WTC11 (cell line): ENCODE data around the gene TCF7L2. TPM values are rescaled to one million over a fixed set of nuclear protein-coding genes. Genes with fewer than 3 reads are reported as not detected.

Experiments used
- ATAC-seq: fragments of 200-7000 bp; cut with Tn5 transposase; 2 replicates; pipeline ENCODE4 v1.10.0; 2021; ENCODE audit warnings: mild to moderate bottlenecking, moderate library complexity
- CTCF ChIA-PET: fragments of 300-600 bp; sonication (Branson Sonifier 250); formaldehyde crosslinking; loops from one replicate; lab custom pipeline; 2021; ENCODE audit warnings: antibody characterized with exemption; lab: Charles Lee
- POLR2A ChIA-PET: fragments of 350-600 bp; sonication (Branson Sonifier 250); formaldehyde crosslinking; loops from one replicate; lab custom pipeline; 2021; ENCODE audit warnings: antibody characterized with exemption; lab: Charles Lee
- DNase-seq: peaks from one replicate; pipeline ENCODE4 v3.0.0; 2021; ENCODE audit warnings: low spot score
- H3K27ac Mint-ChIP-seq: 2 replicates; pipeline ENCODE4 v1.8.0; 2021; ENCODE audit warnings: mixed read lengths
- H3K27me3 Mint-ChIP-seq: 2 replicates; pipeline ENCODE4 v1.8.0; 2021; ENCODE audit warnings: low read depth, mild to moderate bottlenecking, moderate library complexity, mixed read lengths
- H3K36me3 Mint-ChIP-seq: 2 replicates; pipeline ENCODE4 v1.8.0; 2021; ENCODE audit warnings: mixed read lengths
- H3K4me1 Mint-ChIP-seq: 2 replicates; pipeline ENCODE4 v1.8.0; 2022; ENCODE audit warnings: mixed read lengths
- H3K4me3 Mint-ChIP-seq: 2 replicates; pipeline ENCODE4 v1.8.0; 2021; ENCODE audit warnings: mild to moderate bottlenecking, moderate library complexity, mixed read lengths
- H3K9me3 Mint-ChIP-seq: 2 replicates; pipeline ENCODE4 v1.8.0; 2021; ENCODE audit warnings: mixed read lengths
- CBFB ChIP-seq: sonication (generic); formaldehyde crosslinking; IDR thresholded peaks from 2 replicates; pipeline ENCODE4 v1.8.1; 2022; ENCODE audit warnings: mild to moderate bottlenecking, low read depth, missing genetic modification reagents
- CREM ChIP-seq: sonication (generic); formaldehyde crosslinking; IDR thresholded peaks from 2 replicates; pipeline ENCODE4 v1.8.1; 2022; ENCODE audit warnings: mild to moderate bottlenecking, missing genetic modification reagents, moderate library complexity
- EMX1 ChIP-seq: fragments of 250-450 bp; sonication (Bioruptor Pico); IDR thresholded peaks from 2 replicates; pipeline ENCODE4 v1.8.0; 2021; ENCODE audit warnings: mild to moderate bottlenecking
- FOXJ3 ChIP-seq: sonication (generic); formaldehyde crosslinking; IDR thresholded peaks from 2 replicates; pipeline ENCODE4 v1.9.0; 2021; ENCODE audit warnings: missing genetic modification reagents, mild to moderate bottlenecking, borderline replicate concordance
- FOXK1 ChIP-seq: sonication (generic); formaldehyde crosslinking; IDR thresholded peaks from 2 replicates; pipeline ENCODE4 v1.8.0; 2022; ENCODE audit warnings: mild to moderate bottlenecking, moderate library complexity, missing genetic modification reagents
- FOXP1 ChIP-seq: sonication (generic); formaldehyde crosslinking; IDR thresholded peaks from 2 replicates; pipeline ENCODE4 v1.8.0; 2022; ENCODE audit warnings: missing genetic modification reagents, mild to moderate bottlenecking, moderate library complexity, borderline replicate concordance
- GABPB1 ChIP-seq: sonication (generic); formaldehyde crosslinking; IDR thresholded peaks from 2 replicates; pipeline ENCODE4 v1.8.1; 2023; ENCODE audit warnings: mild to moderate bottlenecking, missing genetic modification reagents
- HMGA2 ChIP-seq: fragments of 250-450 bp; sonication (Bioruptor Pico); IDR thresholded peaks from 2 replicates; pipeline ENCODE4 v1.4.0; 2021; ENCODE audit warnings: mild to moderate bottlenecking, moderate library complexity
- JAZF1 ChIP-seq: fragments of 250-450 bp; sonication (Bioruptor Pico); IDR thresholded peaks from 2 replicates; pipeline ENCODE4 v1.9.0; 2021; ENCODE audit warnings: moderate library complexity, mild to moderate bottlenecking, inconsistent platforms
- KAT7 ChIP-seq: sonication (generic); formaldehyde crosslinking; IDR thresholded peaks from 2 replicates; pipeline ENCODE4 v1.8.1; 2023; ENCODE audit warnings: missing genetic modification reagents, mild to moderate bottlenecking, borderline replicate concordance
- MXD4 ChIP-seq: fragments of 250-450 bp; sonication (Bioruptor Pico); IDR thresholded peaks from 2 replicates; pipeline ENCODE4 v1.8.0; 2021; ENCODE audit warnings: mild to moderate bottlenecking, moderate library complexity, borderline replicate concordance
- NFATC4 ChIP-seq: fragments of 250-450 bp; sonication (Bioruptor Pico); IDR thresholded peaks from 2 replicates; pipeline ENCODE4 v1.9.0; 2021; ENCODE audit warnings: mild to moderate bottlenecking
- NR1H2 ChIP-seq: sonication (generic); formaldehyde crosslinking; IDR thresholded peaks from 2 replicates; pipeline ENCODE4 v1.9.0; 2021; ENCODE audit warnings: mild to moderate bottlenecking, moderate library complexity, missing genetic modification reagents
- NR2C2 ChIP-seq: sonication (generic); formaldehyde crosslinking; IDR thresholded peaks from 2 replicates; pipeline ENCODE4 v1.8.0; 2022; ENCODE audit warnings: mild to moderate bottlenecking, missing genetic modification reagents
- OVOL2 ChIP-seq: fragments of 250-450 bp; sonication (Bioruptor Pico); IDR thresholded peaks from 2 replicates; pipeline ENCODE4 v1.9.0; 2021; ENCODE audit warnings: mild to moderate bottlenecking, borderline replicate concordance
- PRRX2 ChIP-seq: fragments of 250-450 bp; sonication (Bioruptor Pico); IDR thresholded peaks from 2 replicates; pipeline ENCODE4 v1.8.0; 2021; ENCODE audit warnings: mild to moderate bottlenecking
- RORB ChIP-seq: fragments of 250-450 bp; sonication (Bioruptor Pico); IDR thresholded peaks from 2 replicates; pipeline ENCODE4 v1.9.0; 2021; ENCODE audit warnings: mild to moderate bottlenecking
- ZNF121 ChIP-seq: sonication (generic); formaldehyde crosslinking; IDR thresholded peaks from 2 replicates; pipeline ENCODE4 v1.8.0; 2023; ENCODE audit warnings: missing genetic modification reagents
- ZNF317 ChIP-seq: sonication (generic); formaldehyde crosslinking; IDR thresholded peaks from 2 replicates; pipeline ENCODE4 v1.8.1; 2023; ENCODE audit warnings: low read depth, mild to moderate bottlenecking, moderate library complexity, missing genetic modification reagents, borderline replicate concordance
- ZNF416 ChIP-seq: fragments of 250-450 bp; sonication (Bioruptor Pico); IDR thresholded peaks from 2 replicates; pipeline ENCODE4 v1.9.0; 2021; ENCODE audit warnings: mild to moderate bottlenecking, inconsistent platforms
- ZNF671 ChIP-seq: fragments of 250-450 bp; sonication (Bioruptor Pico); IDR thresholded peaks from 2 replicates; pipeline ENCODE4 v1.8.0; 2021; ENCODE audit warnings: mild to moderate bottlenecking
- total RNA-seq: library from RNA; stranded (reverse); gene quantifications from 3 replicates; pipeline ENCODE4 v1.2.3, GENCODE V29; 2021
- TF ChIP-seq, protein P1 (sequence below): sonication (generic); formaldehyde crosslinking; IDR thresholded peaks from 2 replicates; pipeline ENCODE4 v1.8.0; 2022; ENCODE audit warnings: mild to moderate bottlenecking, missing genetic modification reagents
- TF ChIP-seq, protein P2 (sequence below): sonication (generic); formaldehyde crosslinking; IDR thresholded peaks from 2 replicates; pipeline ENCODE4 v1.8.1; 2022; ENCODE audit warnings: mild to moderate bottlenecking, moderate library complexity, missing genetic modification reagents
- TF ChIP-seq, protein P3 (sequence below): sonication (generic); formaldehyde crosslinking; IDR thresholded peaks from 2 replicates; pipeline ENCODE4 v1.8.1; 2022; ENCODE audit warnings: low read depth, mild to moderate bottlenecking, moderate library complexity, missing genetic modification reagents, borderline replicate concordance
- TF ChIP-seq, protein P4 (sequence below): sonication (generic); formaldehyde crosslinking; IDR thresholded peaks from 2 replicates; pipeline ENCODE4 v1.8.1; 2023; ENCODE audit warnings: mild to moderate bottlenecking, missing genetic modification reagents, moderate library complexity
- TF ChIP-seq, protein P5 (sequence below): sonication (generic); formaldehyde crosslinking; IDR thresholded peaks from 2 replicates; pipeline ENCODE4 v1.8.1; 2022; ENCODE audit warnings: missing genetic modification reagents, borderline replicate concordance
- TF ChIP-seq, protein P6 (sequence below): sonication (generic); formaldehyde crosslinking; IDR thresholded peaks from 2 replicates; pipeline ENCODE4 v1.8.0; 2023; ENCODE audit warnings: missing genetic modification reagents
- TF ChIP-seq, protein P7 (sequence below): fragments of 250-450 bp; sonication (Bioruptor Pico); IDR thresholded peaks from 2 replicates; pipeline ENCODE4 v1.9.0; 2021; ENCODE audit warnings: mild to moderate bottlenecking

Gene TCF7L2
- total RNA-seq, 1 experiment from 2014 or later = 44.5 TPM

DNA sequence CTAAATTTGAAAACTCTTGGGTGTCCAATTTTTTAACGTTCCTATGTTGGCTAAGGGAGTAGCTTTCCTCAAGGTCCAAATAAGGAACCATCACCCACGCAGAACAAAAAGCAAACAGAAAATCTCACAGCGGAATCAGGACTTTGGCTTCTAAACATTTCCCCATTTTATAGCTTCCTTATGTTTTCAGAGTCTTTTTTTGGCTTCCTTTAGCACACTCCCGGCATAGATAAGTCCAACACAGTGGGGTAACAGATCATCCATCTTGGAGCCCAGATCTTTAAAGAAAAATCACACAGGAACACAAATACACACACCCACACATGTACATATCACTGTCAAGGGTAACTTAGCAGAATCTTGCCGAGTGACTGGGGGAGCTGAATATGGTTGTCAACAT lies 4.2 kb upstream of the TCF7L2 start (continued):
- TF ChIP-seq, protein P1, sequence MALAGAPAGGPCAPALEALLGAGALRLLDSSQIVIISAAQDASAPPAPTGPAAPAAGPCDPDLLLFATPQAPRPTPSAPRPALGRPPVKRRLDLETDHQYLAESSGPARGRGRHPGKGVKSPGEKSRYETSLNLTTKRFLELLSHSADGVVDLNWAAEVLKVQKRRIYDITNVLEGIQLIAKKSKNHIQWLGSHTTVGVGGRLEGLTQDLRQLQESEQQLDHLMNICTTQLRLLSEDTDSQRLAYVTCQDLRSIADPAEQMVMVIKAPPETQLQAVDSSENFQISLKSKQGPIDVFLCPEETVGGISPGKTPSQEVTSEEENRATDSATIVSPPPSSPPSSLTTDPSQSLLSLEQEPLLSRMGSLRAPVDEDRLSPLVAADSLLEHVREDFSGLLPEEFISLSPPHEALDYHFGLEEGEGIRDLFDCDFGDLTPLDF (CRISPR knock-in tag) = no peak
- no peak for TF ChIP-seq FOXP1
- no peak for TF ChIP-seq FOXK1
- TF ChIP-seq EMX1 (CRISPR knock-in tag) = no peak

DNA sequence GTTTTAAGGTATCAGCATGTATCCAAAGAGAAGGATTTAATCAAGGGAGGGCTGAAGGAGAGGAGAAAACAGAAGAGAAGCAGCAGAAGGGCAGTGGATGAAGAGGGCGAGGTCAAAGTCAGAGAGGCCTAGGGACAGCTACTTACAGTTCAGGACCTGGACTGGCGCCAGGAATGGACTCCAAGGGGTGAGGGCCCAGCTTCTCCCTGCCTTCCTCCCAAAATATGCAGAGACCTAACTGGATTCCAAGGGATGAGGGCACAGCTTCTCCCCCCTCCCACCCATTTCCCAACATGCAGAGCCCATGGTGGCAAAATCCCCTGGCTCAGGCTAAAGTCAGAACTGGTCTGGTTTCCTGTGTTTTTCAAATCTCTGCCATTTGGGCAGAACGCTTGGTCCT lies 3.4 kb upstream of the TCF7L2 start:
- Mint-ChIP-seq H3K4me1 (peaks cover 43% of the 10 kb centered on the region), H3K27ac (peak overlapping the region; percentile 34; the same call in 1 of the 2 replicates), H3K27me3 (no peaks in the 10 kb centered on the region; the same call in 1 of the 2 replicates), H3K4me3 (no peak overlapping the region), H3K36me3 (peaks cover 5% of the 10 kb centered on the region; the same call in 1 of the 2 replicates), H3K9me3 (no peaks in the 10 kb centered on the region)
- ChIA-PET CTCF (no interaction called here), POLR2A (no interaction called here)
- no peak for ATAC-seq
- no peak for DNase-seq
- TF ChIP-seq FOXJ3 (no peak), PRRX2 (CRISPR knock-in tag) (no peak), ZNF671 (CRISPR knock-in tag) (no peak), EMX1 (CRISPR knock-in tag) (no peak), CBFB (no peak), GABPB1 (CRISPR knock-in tag) (no peak), NFATC4 (CRISPR knock-in tag) (no peak), RORB (CRISPR knock-in tag) (no peak), JAZF1 (no peak), ZNF121 (CRISPR knock-in tag) (no peak), KAT7 (CRISPR knock-in tag) (no peak), ZNF416 (CRISPR knock-in tag) (no peak)
- TF ChIP-seq, protein P2, sequence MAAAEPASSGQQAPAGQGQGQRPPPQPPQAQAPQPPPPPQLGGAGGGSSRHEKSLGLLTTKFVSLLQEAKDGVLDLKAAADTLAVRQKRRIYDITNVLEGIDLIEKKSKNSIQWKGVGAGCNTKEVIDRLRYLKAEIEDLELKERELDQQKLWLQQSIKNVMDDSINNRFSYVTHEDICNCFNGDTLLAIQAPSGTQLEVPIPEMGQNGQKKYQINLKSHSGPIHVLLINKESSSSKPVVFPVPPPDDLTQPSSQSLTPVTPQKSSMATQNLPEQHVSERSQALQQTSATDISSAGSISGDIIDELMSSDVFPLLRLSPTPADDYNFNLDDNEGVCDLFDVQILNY (CRISPR knock-in tag) = no peak
- TF ChIP-seq, protein P3, sequence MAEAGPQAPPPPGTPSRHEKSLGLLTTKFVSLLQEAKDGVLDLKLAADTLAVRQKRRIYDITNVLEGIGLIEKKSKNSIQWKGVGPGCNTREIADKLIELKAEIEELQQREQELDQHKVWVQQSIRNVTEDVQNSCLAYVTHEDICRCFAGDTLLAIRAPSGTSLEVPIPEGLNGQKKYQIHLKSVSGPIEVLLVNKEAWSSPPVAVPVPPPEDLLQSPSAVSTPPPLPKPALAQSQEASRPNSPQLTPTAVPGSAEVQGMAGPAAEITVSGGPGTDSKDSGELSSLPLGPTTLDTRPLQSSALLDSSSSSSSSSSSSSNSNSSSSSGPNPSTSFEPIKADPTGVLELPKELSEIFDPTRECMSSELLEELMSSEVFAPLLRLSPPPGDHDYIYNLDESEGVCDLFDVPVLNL (CRISPR knock-in tag) = no peak

DNA sequence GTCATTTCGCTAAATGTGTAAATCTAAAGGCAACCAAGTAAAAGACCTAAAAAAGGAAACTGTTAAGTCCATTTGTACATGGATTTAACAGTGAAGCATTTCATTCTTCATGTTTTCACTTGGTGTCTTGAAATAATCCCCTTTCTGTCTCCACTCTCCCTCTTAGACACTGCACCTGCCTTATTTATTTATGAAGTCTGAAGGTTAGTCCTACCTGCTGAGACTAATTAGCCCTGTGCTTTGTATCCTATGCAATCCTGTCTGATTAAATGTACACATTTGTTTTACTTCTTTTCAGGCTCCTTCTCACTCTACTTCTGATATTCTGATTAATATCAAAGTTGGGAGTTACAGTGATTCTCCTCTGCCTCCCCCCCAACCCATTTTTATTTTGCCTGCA lies 1.9 kb upstream of the TCF7L2 start:
- H3K9me3 Mint-ChIP-seq = no peaks in the 10 kb centered on the region
- no peaks in the 10 kb centered on the region; the same call in 1 of the 2 replicates for H3K27me3 Mint-ChIP-seq
- peak overlapping the region; percentile 95; the same call in 1 of the 2 replicates for H3K27ac Mint-ChIP-seq
- peaks cover 43% of the 10 kb centered on the region for H3K4me1 Mint-ChIP-seq
- peaks cover 8% of the 10 kb centered on the region for H3K36me3 Mint-ChIP-seq
- POLR2A ChIA-PET = no interaction called here
- ATAC-seq (no peak), DNase-seq (no peak)
- CTCF ChIA-PET = no interaction called here
- H3K4me3 Mint-ChIP-seq = no peak overlapping the region; the same call in 1 of the 2 replicates
- TF ChIP-seq, protein P4, sequence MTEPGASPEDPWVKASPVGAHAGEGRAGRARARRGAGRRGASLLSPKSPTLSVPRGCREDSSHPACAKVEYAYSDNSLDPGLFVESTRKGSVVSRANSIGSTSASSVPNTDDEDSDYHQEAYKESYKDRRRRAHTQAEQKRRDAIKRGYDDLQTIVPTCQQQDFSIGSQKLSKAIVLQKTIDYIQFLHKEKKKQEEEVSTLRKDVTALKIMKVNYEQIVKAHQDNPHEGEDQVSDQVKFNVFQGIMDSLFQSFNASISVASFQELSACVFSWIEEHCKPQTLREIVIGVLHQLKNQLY = no peak
- TF ChIP-seq MXD4 (no peak), OVOL2 (CRISPR knock-in tag) (no peak), CREM (CRISPR knock-in tag) (no peak), FOXK1 (no peak), NR2C2 (CRISPR knock-in tag) (no peak), ZNF317 (CRISPR knock-in tag) (no peak), NR1H2 (CRISPR knock-in tag) (no peak), HMGA2 (CRISPR knock-in tag) (no peak), EMX1 (CRISPR knock-in tag) (no peak)
- TF ChIP-seq, protein P5, sequence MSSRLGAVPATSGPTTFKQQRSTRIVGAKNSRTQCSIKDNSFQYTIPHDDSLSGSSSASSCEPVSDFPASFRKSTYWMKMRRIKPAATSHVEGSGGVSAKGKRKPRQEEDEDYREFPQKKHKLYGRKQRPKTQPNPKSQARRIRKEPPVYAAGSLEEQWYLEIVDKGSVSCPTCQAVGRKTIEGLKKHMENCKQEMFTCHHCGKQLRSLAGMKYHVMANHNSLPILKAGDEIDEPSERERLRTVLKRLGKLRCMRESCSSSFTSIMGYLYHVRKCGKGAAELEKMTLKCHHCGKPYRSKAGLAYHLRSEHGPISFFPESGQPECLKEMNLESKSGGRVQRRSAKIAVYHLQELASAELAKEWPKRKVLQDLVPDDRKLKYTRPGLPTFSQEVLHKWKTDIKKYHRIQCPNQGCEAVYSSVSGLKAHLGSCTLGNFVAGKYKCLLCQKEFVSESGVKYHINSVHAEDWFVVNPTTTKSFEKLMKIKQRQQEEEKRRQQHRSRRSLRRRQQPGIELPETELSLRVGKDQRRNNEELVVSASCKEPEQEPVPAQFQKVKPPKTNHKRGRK (CRISPR knock-in tag) = no peak
- TF ChIP-seq, protein P6, sequence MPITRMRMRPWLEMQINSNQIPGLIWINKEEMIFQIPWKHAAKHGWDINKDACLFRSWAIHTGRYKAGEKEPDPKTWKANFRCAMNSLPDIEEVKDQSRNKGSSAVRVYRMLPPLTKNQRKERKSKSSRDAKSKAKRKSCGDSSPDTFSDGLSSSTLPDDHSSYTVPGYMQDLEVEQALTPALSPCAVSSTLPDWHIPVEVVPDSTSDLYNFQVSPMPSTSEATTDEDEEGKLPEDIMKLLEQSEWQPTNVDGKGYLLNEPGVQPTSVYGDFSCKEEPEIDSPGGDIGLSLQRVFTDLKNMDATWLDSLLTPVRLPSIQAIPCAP (CRISPR knock-in tag) = no peak
- TF ChIP-seq, protein P7, sequence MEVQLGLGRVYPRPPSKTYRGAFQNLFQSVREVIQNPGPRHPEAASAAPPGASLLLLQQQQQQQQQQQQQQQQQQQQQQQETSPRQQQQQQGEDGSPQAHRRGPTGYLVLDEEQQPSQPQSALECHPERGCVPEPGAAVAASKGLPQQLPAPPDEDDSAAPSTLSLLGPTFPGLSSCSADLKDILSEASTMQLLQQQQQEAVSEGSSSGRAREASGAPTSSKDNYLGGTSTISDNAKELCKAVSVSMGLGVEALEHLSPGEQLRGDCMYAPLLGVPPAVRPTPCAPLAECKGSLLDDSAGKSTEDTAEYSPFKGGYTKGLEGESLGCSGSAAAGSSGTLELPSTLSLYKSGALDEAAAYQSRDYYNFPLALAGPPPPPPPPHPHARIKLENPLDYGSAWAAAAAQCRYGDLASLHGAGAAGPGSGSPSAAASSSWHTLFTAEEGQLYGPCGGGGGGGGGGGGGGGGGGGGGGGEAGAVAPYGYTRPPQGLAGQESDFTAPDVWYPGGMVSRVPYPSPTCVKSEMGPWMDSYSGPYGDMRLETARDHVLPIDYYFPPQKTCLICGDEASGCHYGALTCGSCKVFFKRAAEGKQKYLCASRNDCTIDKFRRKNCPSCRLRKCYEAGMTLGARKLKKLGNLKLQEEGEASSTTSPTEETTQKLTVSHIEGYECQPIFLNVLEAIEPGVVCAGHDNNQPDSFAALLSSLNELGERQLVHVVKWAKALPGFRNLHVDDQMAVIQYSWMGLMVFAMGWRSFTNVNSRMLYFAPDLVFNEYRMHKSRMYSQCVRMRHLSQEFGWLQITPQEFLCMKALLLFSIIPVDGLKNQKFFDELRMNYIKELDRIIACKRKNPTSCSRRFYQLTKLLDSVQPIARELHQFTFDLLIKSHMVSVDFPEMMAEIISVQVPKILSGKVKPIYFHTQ = no peak
